RWPE2 (cell line): Measurements from ENCODE around the gene LRP1B.

Source experiments
- ATAC-seq: fragments of 200-7000 bp; cut with Tn5 transposase; 3 replicates; pipeline ENCODE4 v1.9.1; 2021; ENCODE audit warnings: low read depth
- DNase-seq: peaks from one replicate; pipeline ENCODE4 v3.0.0-alpha.2; 2020; ENCODE audit warnings: low spot score
- H3K27ac ChIP-seq: fragments of 450-650 bp; 2 replicates; pipeline ENCODE4 v1.5.1; 2017; ENCODE audit warnings: mild to moderate bottlenecking; ENCODE audit not compliant: poor library complexity, severe bottlenecking
- H3K27me3 ChIP-seq: fragments of 250-450 bp; sonication (Bioruptor Pico); 2 replicates; pipeline ENCODE4 v1.5.1; 2021; ENCODE audit warnings: mild to moderate bottlenecking, moderate library complexity; ENCODE audit not compliant: insufficient read depth, poor library complexity, severe bottlenecking
- H3K36me3 ChIP-seq: fragments of 250-450 bp; sonication (Bioruptor Pico); 2 replicates; pipeline ENCODE4 v1.5.1; 2020; ENCODE audit warnings: low read depth, mild to moderate bottlenecking, moderate library complexity
- H3K4me1 ChIP-seq: fragments of 250-450 bp; sonication (Bioruptor Pico); 2 replicates; pipeline ENCODE4 v1.5.1; 2021; ENCODE audit warnings: mild to moderate bottlenecking, moderate library complexity; ENCODE audit not compliant: insufficient read depth, poor library complexity, severe bottlenecking
- H3K4me3 ChIP-seq: fragments of 250-450 bp; sonication (Bioruptor Pico); 2 replicates; pipeline ENCODE4 v1.5.1; 2021; ENCODE audit warnings: mild to moderate bottlenecking, moderate library complexity; ENCODE audit not compliant: severe bottlenecking
- H3K9me3 ChIP-seq: fragments of 250-450 bp; sonication (Bioruptor Pico); 2 replicates; pipeline ENCODE4 v1.5.1; 2021; ENCODE audit warnings: mild to moderate bottlenecking, moderate library complexity; ENCODE audit not compliant: severe bottlenecking
- CTCF ChIP-seq: fragments of 450-650 bp; IDR thresholded peaks from one replicate; pipeline ENCODE4 v1.5.1; 2017; ENCODE audit warnings: mild to moderate bottlenecking, moderate library complexity; ENCODE audit not compliant: poor library complexity, severe bottlenecking

Gene LRP1B

DNA sequence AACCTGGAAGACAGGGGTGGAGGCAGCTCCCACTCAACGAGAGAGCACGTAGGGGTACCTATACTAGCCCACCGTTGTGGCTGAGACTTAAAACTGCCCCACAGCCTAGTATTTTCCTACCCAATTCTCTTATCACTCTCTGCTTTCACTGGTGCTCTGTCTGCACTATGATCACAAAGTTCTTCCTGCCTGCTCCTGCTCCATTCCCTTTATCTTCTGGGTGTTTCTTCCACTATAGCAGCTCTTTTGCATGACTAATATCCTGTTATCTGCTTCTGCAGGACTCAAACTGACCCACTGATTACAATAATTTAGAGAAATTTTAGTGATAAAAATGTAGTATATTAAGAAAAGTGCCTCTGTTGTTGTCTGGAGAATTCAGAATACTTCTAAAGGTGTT is 184.8 kb downstream of the LRP1B start:
- no peak for TF ChIP-seq CTCF
- Histone ChIP-seq H3K27me3 (no peaks in the 10 kb centered on the region), H3K4me3 (no peak overlapping the region), H3K9me3 (no peaks in the 10 kb centered on the region), H3K27ac (no peak overlapping the region), H3K4me1 (no peaks in the 10 kb centered on the region), H3K36me3 (no peaks in the 10 kb centered on the region)
- DNase-seq (no peak), ATAC-seq (no peak)

GRCh38 chr2:141943918-141944317 is 186.9 kb downstream of the LRP1B start:
- H3K27me3 ChIP-seq: no peaks in the 10 kb centered on the region
- H3K27ac ChIP-seq: no peak overlapping the region
- H3K36me3 ChIP-seq: no peaks in the 10 kb centered on the region
- DNase-seq (no peak), ATAC-seq (no peak)
- H3K4me3 ChIP-seq: no peak overlapping the region
- H3K4me1 ChIP-seq: no peaks in the 10 kb centered on the region
- H3K9me3 ChIP-seq: no peaks in the 10 kb centered on the region
- TF ChIP-seq CTCF: no peak

- Histone ChIP-seq H3K4me3 (no peak overlapping the region), H3K27ac (no peak overlapping the region), H3K36me3 (no peaks in the 10 kb centered on the region), H3K27me3 (no peaks in the 10 kb centered on the region), H3K4me1 (no peaks in the 10 kb centered on the region), H3K9me3 (no peaks in the 10 kb centered on the region)
- DNase-seq (no peak), ATAC-seq (no peak)
- TF ChIP-seq CTCF: peak; percentile 55
Measured at GRCh38 chr2:141942006-141942789, 188.6 kb downstream of the LRP1B start.

DNA sequence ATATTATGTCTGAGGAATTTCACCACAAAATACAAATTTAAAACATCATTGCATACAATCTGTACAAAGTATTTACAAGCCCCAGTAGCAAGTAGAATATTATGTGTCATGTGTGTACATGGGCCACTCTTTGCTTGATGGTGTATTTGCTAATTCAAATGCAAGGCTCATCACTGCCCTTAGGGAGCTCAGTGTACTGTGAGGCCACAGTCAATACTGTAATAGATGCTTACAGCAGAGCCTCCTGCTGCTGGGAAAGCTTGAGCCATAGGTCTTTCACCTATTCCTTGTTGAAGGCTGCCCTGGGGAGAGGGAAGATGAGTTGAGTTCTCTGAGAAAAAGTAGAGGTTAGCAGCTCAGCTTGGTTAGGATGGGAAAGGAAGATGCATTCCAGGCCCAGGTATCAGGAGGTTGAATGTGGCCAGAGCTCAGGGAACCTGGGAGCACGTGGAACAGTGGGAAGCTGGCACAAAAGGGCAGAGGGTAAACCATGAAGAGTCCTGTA is 189.6 kb downstream of the LRP1B start:
- H3K4me1 ChIP-seq: no peaks in the 10 kb centered on the region
- no peak overlapping the region for H3K4me3 ChIP-seq
- no peaks in the 10 kb centered on the region for H3K9me3 ChIP-seq
- ATAC-seq: no peak
- TF ChIP-seq CTCF: no peak
- no peaks in the 10 kb centered on the region for H3K27me3 ChIP-seq
- no peak for DNase-seq
- no peak overlapping the region for H3K27ac ChIP-seq
- H3K36me3 ChIP-seq: no peaks in the 10 kb centered on the region

- ATAC-seq (no peak), DNase-seq (no peak)
- no peaks in the 10 kb centered on the region for H3K9me3 ChIP-seq
- H3K27ac ChIP-seq: no peak overlapping the region
- no peak for TF ChIP-seq CTCF
- no peaks in the 10 kb centered on the region for H3K4me1 ChIP-seq
- H3K36me3 ChIP-seq: no peaks in the 10 kb centered on the region
- H3K4me3 ChIP-seq: no peak overlapping the region
- H3K27me3 ChIP-seq: no peaks in the 10 kb centered on the region
Measured at GRCh38 chr2:141940709-141941108, 190.1 kb downstream of the LRP1B start.
